Measurements from ENCODE around the gene LEP. TPM values are rescaled to one million over a fixed set of nuclear protein-coding genes. Genes with fewer than 3 reads are reported as not detected.

Gene LEP
- total RNA-seq, 1 donor from 2014 or later: not detected

DNA sequence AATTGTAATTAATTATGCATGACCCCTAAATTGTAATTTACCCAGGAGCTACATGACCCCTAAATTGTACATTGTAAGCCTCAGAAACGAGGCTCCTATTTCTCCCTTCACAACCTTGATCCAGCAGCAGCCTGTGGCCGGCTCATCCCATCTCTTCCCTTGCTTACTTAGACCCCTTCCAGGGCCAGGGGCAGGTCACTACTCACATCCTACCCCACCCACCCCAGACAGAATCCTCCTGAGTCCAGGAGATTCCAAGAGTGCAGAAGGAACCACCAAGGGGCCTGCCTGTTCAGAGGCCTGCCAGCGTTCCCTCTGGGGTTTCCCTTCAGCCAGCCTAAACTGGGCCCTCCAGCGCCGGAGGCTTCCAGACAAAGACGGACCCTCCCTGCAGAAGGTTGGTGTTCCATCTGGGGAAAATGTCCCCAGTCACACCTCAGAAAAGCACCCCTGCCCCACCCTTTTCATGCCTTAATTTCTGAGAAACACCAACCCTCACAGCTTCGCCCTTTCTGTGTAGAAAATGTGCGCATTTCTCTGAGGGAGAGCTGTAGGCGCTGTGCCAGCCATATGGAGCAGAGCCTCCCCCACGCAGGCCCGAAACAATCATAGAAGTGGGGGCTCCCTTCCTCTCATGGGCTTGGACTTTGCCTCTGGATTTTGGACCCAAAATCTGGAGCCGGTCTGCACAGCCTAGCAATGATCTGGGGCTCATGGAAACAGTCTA is 19.2 kb downstream of the LEP start:
- no peak overlapping the region for H3K4me3 Mint-ChIP-seq (ENCODE audit: unreplicated experiment)
- DNase-seq: no peak
- no peak for TF ChIP-seq CTCF (IDR thresholded peaks at IDR 0.05; ENCODE audit: partially characterized antibody, unreplicated experiment)
- peaks cover 7% of the 10 kb centered on the region for H3K27me3 Mint-ChIP-seq (ENCODE audit: unreplicated experiment)
- H3K4me1 Mint-ChIP-seq (ENCODE audit: low read depth, unreplicated experiment): peaks cover 10% of the 10 kb centered on the region
- no peaks in the 10 kb centered on the region for H3K36me3 Mint-ChIP-seq (ENCODE audit: unreplicated experiment)
- H3K27ac Mint-ChIP-seq (ENCODE audit: unreplicated experiment): no peak overlapping the region
- H3K9me3 Mint-ChIP-seq (ENCODE audit: unreplicated experiment): peaks cover 3% of the 10 kb centered on the region

DNA sequence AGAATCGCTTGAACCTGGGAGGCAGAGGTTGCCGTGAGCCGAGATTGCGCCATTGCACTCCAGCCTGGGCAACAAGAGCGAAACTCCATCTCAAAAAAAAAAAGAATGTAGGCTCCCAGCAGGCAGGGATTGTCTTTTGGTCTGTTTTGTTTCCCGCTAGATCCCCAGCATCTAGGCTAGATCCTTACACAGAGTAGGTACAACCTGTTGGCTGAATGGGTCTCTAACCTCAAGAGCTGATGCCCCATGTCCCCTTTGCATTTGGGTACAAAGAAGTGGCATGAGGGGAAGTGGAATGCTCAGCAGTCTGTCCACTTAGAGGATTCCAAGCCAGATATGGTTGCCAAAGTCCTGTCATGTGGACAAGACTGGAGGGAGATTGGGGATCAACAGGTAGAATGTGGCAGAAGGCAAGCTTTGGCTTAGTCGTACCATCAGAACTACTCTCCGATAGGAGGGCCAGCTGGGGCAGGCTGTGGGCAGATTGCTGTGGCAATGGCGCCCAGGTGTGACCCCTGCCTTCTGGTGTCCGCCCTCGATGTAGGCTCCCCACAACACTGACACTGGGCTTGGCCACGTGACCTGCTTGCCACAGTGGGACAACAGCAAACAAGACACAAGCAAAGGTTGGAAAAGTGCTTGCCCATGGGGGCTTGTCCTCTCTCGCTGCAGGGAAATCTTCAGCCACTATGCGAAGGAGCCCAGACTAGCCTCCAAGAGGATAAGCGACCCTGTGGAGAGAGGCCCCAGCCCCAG is 21.4 kb downstream of the LEP start:
- DNase-seq: no peak
- H3K4me3 Mint-ChIP-seq (ENCODE audit: unreplicated experiment): no peak overlapping the region
- H3K27ac Mint-ChIP-seq (ENCODE audit: unreplicated experiment): no peak overlapping the region
- peaks cover 21% of the 10 kb centered on the region for H3K4me1 Mint-ChIP-seq (ENCODE audit: low read depth, unreplicated experiment)
- H3K36me3 Mint-ChIP-seq (ENCODE audit: unreplicated experiment): no peaks in the 10 kb centered on the region
- H3K27me3 Mint-ChIP-seq (ENCODE audit: unreplicated experiment): peaks cover 5% of the 10 kb centered on the region
- peaks cover 2% of the 10 kb centered on the region for H3K9me3 Mint-ChIP-seq (ENCODE audit: unreplicated experiment)
- TF ChIP-seq CTCF (IDR thresholded peaks at IDR 0.05; ENCODE audit: partially characterized antibody, unreplicated experiment): no peak

GRCh38 chr7:128263420-128263819 is 22.3 kb downstream of the LEP start:
- H3K4me3 Mint-ChIP-seq (ENCODE audit: unreplicated experiment): no peak overlapping the region
- no peak for DNase-seq
- no peak overlapping the region for H3K27ac Mint-ChIP-seq (ENCODE audit: unreplicated experiment)
- TF ChIP-seq CTCF (IDR thresholded peaks at IDR 0.05; ENCODE audit: partially characterized antibody, unreplicated experiment): no peak
- H3K36me3 Mint-ChIP-seq (ENCODE audit: unreplicated experiment): no peaks in the 10 kb centered on the region
- H3K27me3 Mint-ChIP-seq (ENCODE audit: unreplicated experiment): peaks cover 5% of the 10 kb centered on the region
- H3K4me1 Mint-ChIP-seq (ENCODE audit: low read depth, unreplicated experiment): peaks cover 25% of the 10 kb centered on the region
- H3K9me3 Mint-ChIP-seq (ENCODE audit: unreplicated experiment): peaks cover 4% of the 10 kb centered on the region

DNA sequence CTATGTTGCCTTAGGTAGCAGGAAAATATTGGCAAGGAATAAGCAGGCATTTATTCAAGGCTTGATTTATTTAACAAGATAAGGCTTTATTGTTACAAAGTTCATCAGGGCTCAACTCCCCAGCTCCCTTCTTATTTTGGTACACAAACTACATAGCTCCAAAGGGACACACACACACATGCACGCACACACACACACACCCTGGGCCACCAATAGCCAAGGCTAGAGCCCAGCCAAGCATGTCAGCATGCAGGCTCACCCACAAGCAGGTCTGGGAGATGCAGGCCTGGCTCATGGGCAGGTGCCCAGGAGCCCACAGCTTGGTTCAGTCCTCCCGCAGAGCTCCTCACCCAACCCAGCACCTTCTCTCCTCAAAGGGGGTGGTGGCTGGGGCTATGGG is 23.4 kb downstream of the LEP start:
- Mint-ChIP-seq H3K27ac (ENCODE audit: unreplicated experiment) (no peak overlapping the region), H3K27me3 (ENCODE audit: unreplicated experiment) (peaks cover 2% of the 10 kb centered on the region), H3K4me1 (ENCODE audit: low read depth, unreplicated experiment) (peaks cover 21% of the 10 kb centered on the region), H3K9me3 (ENCODE audit: unreplicated experiment) (peaks cover 3% of the 10 kb centered on the region), H3K36me3 (ENCODE audit: unreplicated experiment) (no peaks in the 10 kb centered on the region), H3K4me3 (ENCODE audit: unreplicated experiment) (no peak overlapping the region)
- DNase-seq: no peak
- TF ChIP-seq CTCF (IDR thresholded peaks at IDR 0.05; ENCODE audit: partially characterized antibody, unreplicated experiment): no peak

Measured in glutamatergic neuron (in vitro differentiated cells).